H9 (cell line): ENCODE results near the gene UBE2U. TPM values are rescaled to one million over a fixed set of nuclear protein-coding genes. Genes with fewer than 3 reads are reported as not detected.

Source experiments
- DNase-seq: peaks from one replicate; pipeline ENCODE4 v3.0.0-alpha.2; 2017
- H2AFZ ChIP-seq: one replicate; pipeline ENCODE4 v1.6.1; 2013; ENCODE audit warnings: mild to moderate bottlenecking, low read length, control low read depth, moderate library complexity
- H2AK5ac ChIP-seq: 2 replicates; pipeline ENCODE4 v1.6.1; 2013; ENCODE audit warnings: low read length, control low read depth, mixed read lengths; ENCODE audit not compliant: insufficient read length
- H2BK120ac ChIP-seq: one replicate; pipeline ENCODE4 v1.6.1; 2013; ENCODE audit warnings: low read depth, mild to moderate bottlenecking, low read length, control low read depth, inconsistent platforms; ENCODE audit not compliant: poor library complexity, severe bottlenecking
- H2BK12ac ChIP-seq: 2 replicates; pipeline ENCODE4 v1.6.1; 2013; ENCODE audit warnings: low read length, control low read depth, mixed read lengths, low read depth; ENCODE audit not compliant: insufficient read length
- H2BK15ac ChIP-seq: 2 replicates; pipeline ENCODE4 v1.6.1; 2013; ENCODE audit warnings: low read depth, low read length, control low read depth
- H2BK20ac ChIP-seq: one replicate; pipeline ENCODE4 v1.6.1; 2013; ENCODE audit warnings: low read depth, mild to moderate bottlenecking, low read length, control low read depth, inconsistent platforms; ENCODE audit not compliant: poor library complexity, severe bottlenecking
- H2BK5ac ChIP-seq: 2 replicates; pipeline ENCODE4 v1.6.1; 2013; ENCODE audit warnings: low read length, control low read depth, mixed read lengths; ENCODE audit not compliant: insufficient read length
- H3K14ac ChIP-seq: 2 replicates; pipeline ENCODE4 v1.6.1; 2013; ENCODE audit warnings: low read length, control low read depth; ENCODE audit not compliant: insufficient read depth
- H3K18ac ChIP-seq: 2 replicates; pipeline ENCODE4 v1.6.1; 2013; ENCODE audit warnings: low read depth, mild to moderate bottlenecking, mixed read lengths, low read length, control low read depth; ENCODE audit not compliant: insufficient read length
- H3K23ac ChIP-seq: 2 replicates; pipeline ENCODE4 v1.6.1; 2013; ENCODE audit warnings: low read length, control low read depth, mixed read lengths, low read depth; ENCODE audit not compliant: insufficient read length
- H3K23me2 ChIP-seq: 2 replicates; pipeline ENCODE4 v1.6.1; 2013; ENCODE audit warnings: low read depth, mild to moderate bottlenecking, mixed read lengths, low read length, control low read depth; ENCODE audit not compliant: insufficient read length, poor library complexity, severe bottlenecking
- H3K27ac ChIP-seq: 2 replicates; pipeline ENCODE4 v1.5.1; 2013; ENCODE audit warnings: low read length, control low read depth, mixed read lengths, low read depth; ENCODE audit not compliant: insufficient read length
- H3K27me3 ChIP-seq: 2 replicates; pipeline ENCODE4 v1.6.1; 2013; ENCODE audit warnings: low read length, control low read depth, inconsistent platforms; ENCODE audit not compliant: insufficient read depth
- H3K4ac ChIP-seq: 2 replicates; pipeline ENCODE4 v1.6.1; 2013; ENCODE audit warnings: low read depth, mild to moderate bottlenecking, control low read depth, inconsistent platforms, low read length, moderate library complexity
- H3K4me1 ChIP-seq: 2 replicates; pipeline ENCODE4 v1.6.1; 2013; ENCODE audit warnings: low read length, control low read depth, inconsistent platforms; ENCODE audit not compliant: insufficient read depth
- H3K4me2 ChIP-seq: 2 replicates; pipeline ENCODE4 v1.6.1; 2013; ENCODE audit warnings: low read length, control low read depth, mixed read lengths; ENCODE audit not compliant: insufficient read length, insufficient read depth
- H3K56ac ChIP-seq: 2 replicates; pipeline ENCODE4 v1.6.1; 2013; ENCODE audit warnings: low read depth, mild to moderate bottlenecking, mixed read lengths, low read length, control low read depth; ENCODE audit not compliant: insufficient read length
- H3K79me1 ChIP-seq: 2 replicates; pipeline ENCODE4 v1.6.1; 2013; ENCODE audit warnings: low read depth, mild to moderate bottlenecking, moderate library complexity, low read length, control low read depth, inconsistent platforms; ENCODE audit not compliant: insufficient read depth, poor library complexity, severe bottlenecking
- H3K79me2 ChIP-seq: 2 replicates; pipeline ENCODE4 v1.6.1; 2013; ENCODE audit warnings: low read length, control low read depth, inconsistent platforms; ENCODE audit not compliant: insufficient read depth
- H3K9ac ChIP-seq: 2 replicates; pipeline ENCODE4 v1.6.1; 2013; ENCODE audit warnings: low read length, control low read depth, mixed read lengths; ENCODE audit not compliant: insufficient read length; ENCODE audit errors: extremely low read depth
- H3K9me3 ChIP-seq: one replicate; pipeline ENCODE4 v1.6.1; 2013; ENCODE audit warnings: low read depth, low read length, inconsistent platforms; ENCODE audit not compliant: control insufficient read depth
- H3T11ph ChIP-seq: one replicate; pipeline ENCODE4 v1.6.1; 2013; ENCODE audit warnings: mild to moderate bottlenecking, low read length, control low read depth, inconsistent platforms
- H4K20me1 ChIP-seq: one replicate; pipeline ENCODE4 v1.6.1; 2013; ENCODE audit not compliant: control insufficient read depth, insufficient read length, insufficient read depth
- H4K5ac ChIP-seq: 2 replicates; pipeline ENCODE4 v1.6.1; 2013; ENCODE audit warnings: low read depth, mild to moderate bottlenecking, mixed read lengths, low read length, control low read depth; ENCODE audit not compliant: insufficient read length
- H4K8ac ChIP-seq: replicated peaks from 2 replicates; pipeline ENCODE4 v1.6.1; 2013; ENCODE audit warnings: low read length, control low read depth, mixed read lengths, low read depth; ENCODE audit not compliant: insufficient read length
- H4K91ac ChIP-seq: 2 replicates; pipeline ENCODE4 v1.6.1; 2013; ENCODE audit warnings: low read depth, mild to moderate bottlenecking, moderate library complexity, mixed read lengths, low read length, control low read depth; ENCODE audit not compliant: insufficient read length
- H3K27ac Mint-ChIP-seq, 3 experiments: 2 replicates in 2 of 3; 3 replicates in 1 of 3; pipeline ENCODE4 v1.8.0; 2020 to 2021; ENCODE audit warnings: mixed read lengths in 3 of 3, mild to moderate bottlenecking in 1 of 3, moderate library complexity in 1 of 3
- H3K27me3 Mint-ChIP-seq: 2 replicates; pipeline ENCODE4 v1.8.0; 2021; ENCODE audit warnings: low read depth, mild to moderate bottlenecking, moderate library complexity, mixed read lengths
- H3K36me3 Mint-ChIP-seq, 3 experiments: 2 replicates in 2 of 3; 3 replicates in 1 of 3; pipeline ENCODE4 v1.8.0; 2020 to 2021; ENCODE audit warnings: low read depth in 3 of 3, mixed read lengths in 3 of 3; ENCODE audit not compliant: insufficient read depth in 1 of 3
- H3K4me1 Mint-ChIP-seq, 2 experiments: 2 replicates each; pipeline ENCODE4 v1.8.0; 2020; ENCODE audit warnings: mixed read lengths in 2 of 2
- H3K4me3 Mint-ChIP-seq, 2 experiments: 2 replicates in 1 of 2; 3 replicates in 1 of 2; pipeline ENCODE4 v1.8.0; 2020 to 2021; ENCODE audit warnings: mild to moderate bottlenecking in 2 of 2, mixed read lengths in 2 of 2, moderate library complexity in 1 of 2
- H3K9me3 Mint-ChIP-seq, 2 experiments: 2 replicates in 1 of 2; 3 replicates in 1 of 2; pipeline ENCODE4 v1.8.0; 2020; ENCODE audit warnings: mild to moderate bottlenecking in 2 of 2, mixed read lengths in 2 of 2, moderate library complexity in 1 of 2
- CTCF ChIP-seq: fragments of 200-600 bp; sonication (generic); conservative IDR thresholded peaks from 3 replicates; pipeline ENCODE4 v1.8.0; 2021; ENCODE audit warnings: antibody characterized with exemption, mild to moderate bottlenecking
- WGBS: extraction: QIAGEN DNeasy Blood & Tissue Kit; methylation state at CpG from one replicate; pipeline ENCODE4 v1.1.7; 2013; ENCODE audit warnings: missing lambda C conversion rate, low lambda C conversion rate, mixed read lengths; ENCODE audit not compliant: insufficient read length; ENCODE audit errors: extremely low coverage; 5-methylcytosine and 5-hydroxymethylcytosine counted together
- total RNA-seq: library from RNA; stranded (reverse); gene quantifications from 2 replicates; pipeline ENCODE4 v1.2.1, GENCODE V29; 2021

Gene UBE2U
- total RNA-seq, 1 experiment from 2014 or later = not detected

- Histone ChIP-seq H3K56ac (no peak overlapping the region), H4K8ac (no peak overlapping the region), H3K4me2 (no peak overlapping the region), H3K27me3 (no peaks in the 10 kb centered on the region), H3K14ac (no peak overlapping the region), H3K23ac (no peak overlapping the region), H2AK5ac (no peak overlapping the region), H2BK5ac (no peak overlapping the region), H3K18ac (no peak overlapping the region), H3K23me2 (no peaks in the 10 kb centered on the region), H3K9me3 (peaks cover 7% of the 10 kb centered on the region), H3K4me1 (peaks cover 6% of the 10 kb centered on the region), H2AFZ (no peak overlapping the region), H3K27ac (no peak overlapping the region), H2BK120ac (no peak overlapping the region), H2BK20ac (no peak overlapping the region), H3T11ph (no peak overlapping the region), H4K5ac (no peak overlapping the region), H3K9ac (no peak overlapping the region), H3K4ac (no peak overlapping the region), H3K79me1 (no peaks in the 10 kb centered on the region), H4K20me1 (no peaks in the 10 kb centered on the region), H3K79me2 (no peaks in the 10 kb centered on the region), H2BK15ac (no peak overlapping the region), H4K91ac (no peak overlapping the region), H2BK12ac (no peak overlapping the region)
- DNase-seq = no peak
- peaks cover 13 to 29% of the 10 kb centered on the region in 2 experiments for H3K9me3 Mint-ChIP-seq
- H3K4me3 Mint-ChIP-seq = no peak overlapping the region
- peak overlapping the region; percentile 24 to 59 (median 52); a peak in 2 of 7 replicates for H3K27ac Mint-ChIP-seq
- peaks cover 22 to 33% of the 10 kb centered on the region in 2 experiments for H3K4me1 Mint-ChIP-seq
- no peak for TF ChIP-seq CTCF
- WGBS = no CpG with 5 or more reads among the region's 1 CpG
- H3K27me3 Mint-ChIP-seq = no peaks in the 10 kb centered on the region
- H3K36me3 Mint-ChIP-seq = peaks cover 50 to 59% (median 50%) of the 10 kb centered on the region in 3 experiments
These were observed 32.2 kb upstream of the UBE2U start for GRCh38 chr1:64171246-64171645.
